ENCODE results near the gene ARTN. TPM values are rescaled to one million over a fixed set of nuclear protein-coding genes. Genes with fewer than 3 reads are reported as not detected.

The ARTN gene
- total RNA-seq, 2 donors from 2014 or later = 1.3 to 12.5 TPM

DNA sequence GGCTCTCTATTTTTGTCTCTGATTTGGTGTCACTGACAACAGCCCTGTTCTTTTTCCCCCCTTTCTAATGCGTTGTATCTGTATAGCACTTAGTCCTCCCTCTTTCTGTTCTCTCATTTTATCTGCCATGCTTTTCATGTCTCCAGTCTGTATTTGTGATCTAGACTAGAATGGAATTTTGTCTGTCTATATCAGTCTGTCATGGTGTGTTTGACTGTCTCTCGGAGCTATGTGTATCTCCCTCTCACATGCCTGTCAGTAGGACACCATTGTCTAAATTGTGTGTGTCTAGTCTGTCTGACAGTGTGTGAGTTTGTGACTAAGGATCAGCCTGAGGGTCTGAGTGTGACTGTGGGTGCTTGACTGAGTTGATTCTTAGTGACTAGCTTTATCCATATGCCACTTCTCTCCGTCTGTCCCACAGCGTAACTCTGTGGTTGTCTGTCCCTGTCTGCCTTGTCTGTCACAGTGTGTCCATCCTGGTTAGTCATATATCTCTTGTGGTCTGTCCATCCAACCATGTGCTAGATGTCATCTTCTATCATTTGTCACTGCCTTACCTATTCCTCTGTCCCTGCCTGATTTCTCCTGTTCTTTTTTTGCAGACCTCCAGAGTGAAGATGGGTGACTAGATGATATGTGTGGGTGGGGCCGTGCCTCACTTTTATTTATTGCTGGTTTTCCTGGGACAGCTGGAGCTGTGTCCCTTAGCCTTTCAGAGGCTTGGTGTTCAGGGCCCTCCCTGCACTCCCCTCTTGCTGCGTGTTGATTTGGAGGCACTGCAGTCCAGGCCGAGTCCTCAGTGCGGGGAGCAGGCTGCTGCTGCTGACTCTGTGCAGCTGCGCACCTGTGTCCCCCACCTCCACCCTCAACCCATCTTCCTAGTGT, 44.0 kb downstream of the ARTN start:
- Histone ChIP-seq H3K9me3 (no peaks in the 10 kb centered on the region), H3K36me3 (replicated peaks in 1 of 2; ENCODE audit: insufficient read depth in 1 of 2, low read depth in 2 of 2) (peaks cover 0 to 4% of the 10 kb centered on the region in 2 donors), H3K27ac (peak overlapping the region in 2 of 4 donors; percentile 55 to 66), H3K4me3 (no peak overlapping the region), H3K4me1 (peaks cover 59% of the 10 kb centered on the region), H3K27me3 (no peaks in the 10 kb centered on the region)
- 63 to 70% methylated on average over 9 of the region's 9 CpGs for WGBS, 2 donors
- ATAC-seq = no peak
- no peak for TF ChIP-seq CTCF (IDR thresholded peaks at IDR 0.05)
- TF ChIP-seq POLR2A (IDR thresholded peaks at IDR 0.05) = no peak
- DNase-seq = no peak
- intact Hi-C loops (cut with DNase I) = no loop called here

GRCh38 chr1:43978264-43978550, 44.6 kb downstream of the ARTN start:
- no peaks in the 10 kb centered on the region for H3K9me3 ChIP-seq
- H3K36me3 ChIP-seq (replicated peaks in 1 of 2; ENCODE audit: insufficient read depth in 1 of 2, low read depth in 2 of 2) = peaks cover 0 to 4% of the 10 kb centered on the region in 2 donors
- no peak overlapping the region for H3K4me3 ChIP-seq
- no peak for DNase-seq
- TF ChIP-seq POLR2A (IDR thresholded peaks at IDR 0.05) (no peak), CTCF (IDR thresholded peaks at IDR 0.05) (no peak)
- H3K27ac ChIP-seq = peak overlapping the region in 2 of 4 donors; percentile 55 to 66
- no peak for ATAC-seq
- intact Hi-C loops (cut with DNase I) = no loop called here
- 32 to 35% methylated on average over 5 of the region's 5 CpGs for WGBS, 2 donors
- peaks cover 59% of the 10 kb centered on the region for H3K4me1 ChIP-seq
- no peaks in the 10 kb centered on the region for H3K27me3 ChIP-seq

DNA sequence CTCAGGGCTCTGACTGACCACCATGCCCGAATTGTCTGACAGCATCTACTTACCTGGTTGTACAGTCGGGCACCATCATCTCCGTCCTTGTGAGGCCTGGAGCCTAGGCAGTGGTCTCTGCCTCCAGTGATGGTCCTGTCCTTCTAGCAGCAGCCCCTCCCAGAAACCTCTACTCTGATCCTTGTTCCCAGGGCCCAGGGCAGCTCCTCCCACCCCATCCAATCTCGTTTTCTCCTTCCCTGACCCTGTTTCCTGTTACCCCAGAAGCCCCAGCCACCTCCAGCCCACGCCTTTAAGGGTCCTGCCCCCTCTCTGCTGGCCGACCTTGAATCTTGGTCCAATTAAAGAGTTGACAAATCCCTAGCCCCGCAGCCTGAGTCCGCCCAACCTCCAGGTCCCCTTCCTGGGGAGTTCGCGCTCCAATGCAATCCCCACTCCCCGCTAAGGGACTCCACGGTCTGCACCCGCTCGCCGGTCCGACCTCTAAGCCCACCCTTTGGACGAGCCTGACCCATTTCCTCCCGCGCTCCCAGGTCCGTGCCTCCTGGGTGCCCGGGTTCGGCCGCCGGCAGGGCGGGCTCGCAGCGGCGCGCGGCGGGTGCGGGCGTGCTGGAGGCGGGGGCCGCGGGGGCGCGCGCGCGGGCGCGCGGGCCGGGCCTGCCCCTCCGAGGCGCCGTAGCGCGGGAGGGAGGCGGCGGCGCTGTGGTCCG, 45.1 kb downstream of the ARTN start, which contains the start of gene B4GALT2:
Gene B4GALT2 (plus strand): TSS at position 660 of the 710 bp plus-strand sequence. CDS start 1,951 bp downstream, outside the sequence.
- ATAC-seq = peak; percentile 34
- TF ChIP-seq POLR2A (IDR thresholded peaks at IDR 0.05) (no peak), CTCF (IDR thresholded peaks at IDR 0.05) (no peak)
- peak within 1 kb of the TSS; percentile 73 to 83 (median 77) for H3K27ac ChIP-seq
- intact Hi-C loops (cut with DNase I) = no loop called here
- peaks cover 0 to 4% of the 10 kb centered on the region in 2 donors for H3K36me3 ChIP-seq (replicated peaks in 1 of 2; ENCODE audit: insufficient read depth in 1 of 2, low read depth in 2 of 2)
- peak; percentile 39 to 68 (median 42) for DNase-seq
- H3K9me3 ChIP-seq = no peaks in the 10 kb centered on the region
- 3 to 11% methylated on average over 17 to 54 of the region's 54 CpGs for WGBS, 2 donors
- no peaks in the 10 kb centered on the region for H3K27me3 ChIP-seq
- H3K4me3 ChIP-seq = peak within 1 kb of the TSS; percentile 52 to 66
- H3K4me1 ChIP-seq = peaks cover 58% of the 10 kb centered on the region

DNA sequence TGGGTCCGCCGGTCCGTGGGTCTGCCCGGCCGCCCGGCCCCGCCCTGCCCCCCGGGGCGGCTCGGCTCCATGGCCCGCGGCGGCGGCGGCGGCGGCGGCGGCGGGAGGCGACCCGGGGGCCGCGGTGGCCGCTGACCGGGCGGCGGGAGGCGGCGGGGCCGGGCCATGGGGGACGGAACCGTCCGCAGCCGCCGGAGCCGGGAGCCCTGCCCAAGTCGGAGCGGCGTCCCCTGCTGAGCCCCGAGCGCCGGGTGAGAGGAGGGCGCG, 45.6 kb downstream of the ARTN start:
- no peaks in the 10 kb centered on the region for H3K9me3 ChIP-seq
- ATAC-seq = no peak
- intact Hi-C loops (cut with DNase I) = no loop called here
- H3K4me1 ChIP-seq = peaks cover 54% of the 10 kb centered on the region
- H3K4me3 ChIP-seq = peak overlapping the region; percentile 52 to 66
- H3K36me3 ChIP-seq (replicated peaks in 1 of 2; ENCODE audit: insufficient read depth in 1 of 2, low read depth in 2 of 2) = peaks cover 0 to 4% of the 10 kb centered on the region in 2 donors
- no peaks in the 10 kb centered on the region for H3K27me3 ChIP-seq
- TF ChIP-seq POLR2A (IDR thresholded peaks at IDR 0.05) (no peak), CTCF (IDR thresholded peaks at IDR 0.05) (no peak)
- DNase-seq = no peak
- WGBS, 2 donors = 0% methylated on average over 42 of the region's 45 CpGs; no CpG with 5 or more reads in 1 of the 2 donors
- peak overlapping the region; percentile 73 to 83 (median 77) for H3K27ac ChIP-seq
